ENCODE data around the gene GLDN. TPM values are rescaled to one million over a fixed set of nuclear protein-coding genes. Genes with fewer than 3 reads are reported as not detected.

Gene GLDN
- total RNA-seq, 4 donors from 2014 or later, result 68.6 to 85.4 (median 79.3) TPM

- DNase-seq (ENCODE audit: low spot score in 2 of 2), result no peak
- 61% methylated on average over 4 of the region's 4 CpGs for WGBS, 2 donors
- H3K4me1 ChIP-seq, result peaks cover 0 to 16% (median 4%) of the 10 kb centered on the region in 4 donors
- no peak overlapping the region for H3K27ac ChIP-seq
- H3K4me3 ChIP-seq, result no peak overlapping the region
- no peaks in the 10 kb centered on the region for H3K27me3 ChIP-seq
- H3K36me3 ChIP-seq, result no peaks in the 10 kb centered on the region
- no peaks in the 10 kb centered on the region for H3K9me3 ChIP-seq
- no peak for TF ChIP-seq POLR2A (IDR thresholded peaks at IDR 0.05)
These were observed 12.5 kb upstream of the GLDN start for GRCh38 chr15:51328926-51329325.

DNA sequence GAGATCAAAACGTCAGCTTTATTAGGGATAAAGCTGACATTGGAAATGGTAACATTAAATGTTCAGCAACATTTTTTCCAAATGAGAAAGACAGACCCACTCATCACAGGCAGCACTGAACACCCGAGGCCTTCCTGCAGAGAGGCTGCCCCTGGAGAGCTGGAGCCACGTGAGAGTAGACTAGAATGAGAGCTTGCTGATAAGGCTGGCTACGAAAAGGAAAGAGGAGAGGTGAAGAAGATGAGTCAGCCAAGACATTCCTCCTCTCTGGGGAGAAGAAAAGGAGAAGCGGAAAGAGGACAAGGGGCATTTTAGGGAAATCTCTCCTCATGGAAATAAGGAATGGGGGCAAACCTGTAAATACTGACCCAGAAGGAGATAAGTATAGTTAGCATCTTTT is 10.3 kb upstream of the GLDN start:
- no peak overlapping the region for H3K27ac ChIP-seq
- no peaks in the 10 kb centered on the region for H3K36me3 ChIP-seq
- DNase-seq (ENCODE audit: low spot score in 2 of 2), result no peak
- H3K4me3 ChIP-seq, result no peak overlapping the region
- TF ChIP-seq EP300 (IDR thresholded peaks at IDR 0.05), result no peak
- TF ChIP-seq, protein P1, sequence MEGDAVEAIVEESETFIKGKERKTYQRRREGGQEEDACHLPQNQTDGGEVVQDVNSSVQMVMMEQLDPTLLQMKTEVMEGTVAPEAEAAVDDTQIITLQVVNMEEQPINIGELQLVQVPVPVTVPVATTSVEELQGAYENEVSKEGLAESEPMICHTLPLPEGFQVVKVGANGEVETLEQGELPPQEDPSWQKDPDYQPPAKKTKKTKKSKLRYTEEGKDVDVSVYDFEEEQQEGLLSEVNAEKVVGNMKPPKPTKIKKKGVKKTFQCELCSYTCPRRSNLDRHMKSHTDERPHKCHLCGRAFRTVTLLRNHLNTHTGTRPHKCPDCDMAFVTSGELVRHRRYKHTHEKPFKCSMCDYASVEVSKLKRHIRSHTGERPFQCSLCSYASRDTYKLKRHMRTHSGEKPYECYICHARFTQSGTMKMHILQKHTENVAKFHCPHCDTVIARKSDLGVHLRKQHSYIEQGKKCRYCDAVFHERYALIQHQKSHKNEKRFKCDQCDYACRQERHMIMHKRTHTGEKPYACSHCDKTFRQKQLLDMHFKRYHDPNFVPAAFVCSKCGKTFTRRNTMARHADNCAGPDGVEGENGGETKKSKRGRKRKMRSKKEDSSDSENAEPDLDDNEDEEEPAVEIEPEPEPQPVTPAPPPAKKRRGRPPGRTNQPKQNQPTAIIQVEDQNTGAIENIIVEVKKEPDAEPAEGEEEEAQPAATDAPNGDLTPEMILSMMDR (IDR thresholded peaks at IDR 0.05), result no peak
- TF ChIP-seq POLR2A (IDR thresholded peaks at IDR 0.05), result no peak
- H3K9me3 ChIP-seq, result no peaks in the 10 kb centered on the region
- H3K4me1 ChIP-seq, result peaks cover 0 to 22% (median 8%) of the 10 kb centered on the region in 4 donors
- H3K27me3 ChIP-seq, result no peaks in the 10 kb centered on the region
- 67 to 72% methylated on average over 5 of the region's 5 CpGs for WGBS, 2 donors

GRCh38 chr15:51332206-51333147 is 9.0 kb upstream of the GLDN start:
- H3K27ac ChIP-seq, result peak overlapping the region in 1 of 4 donors; percentile 34
- DNase-seq (ENCODE audit: low spot score in 2 of 2), result no peak
- no peak overlapping the region for H3K4me3 ChIP-seq
- no peaks in the 10 kb centered on the region for H3K9me3 ChIP-seq
- WGBS, 2 donors, result 69 to 70% methylated on average over 4 of the region's 4 CpGs
- H3K27me3 ChIP-seq, result no peaks in the 10 kb centered on the region
- H3K4me1 ChIP-seq, result peaks cover 0 to 25% (median 8%) of the 10 kb centered on the region in 4 donors
- no peaks in the 10 kb centered on the region for H3K36me3 ChIP-seq
- TF ChIP-seq, protein P1 (IDR thresholded peaks at IDR 0.05), result no peak
- no peak for TF ChIP-seq POLR2A (IDR thresholded peaks at IDR 0.05)
- peak; percentile 33 to 83 for TF ChIP-seq EP300 (IDR thresholded peaks at IDR 0.05)

- H3K27me3 ChIP-seq, result no peaks in the 10 kb centered on the region
- WGBS, 2 donors, result 76 to 94% methylated on average over 2 of the region's 2 CpGs
- H3K4me3 ChIP-seq, result no peak overlapping the region
- DNase-seq (ENCODE audit: low spot score in 2 of 2), result no peak
- no peaks in the 10 kb centered on the region for H3K36me3 ChIP-seq
- peaks cover 0 to 25% (median 8%) of the 10 kb centered on the region in 4 donors for H3K4me1 ChIP-seq
- TF ChIP-seq POLR2A (IDR thresholded peaks at IDR 0.05) (no peak), EP300 (IDR thresholded peaks at IDR 0.05) (no peak)
- TF ChIP-seq, protein P1 (IDR thresholded peaks at IDR 0.05), result no peak
- peak overlapping the region in 1 of 4 donors; percentile 34 for H3K27ac ChIP-seq
- no peaks in the 10 kb centered on the region for H3K9me3 ChIP-seq
These were observed 7.9 kb upstream of the GLDN start for GRCh38 chr15:51333571-51333970.

DNA sequence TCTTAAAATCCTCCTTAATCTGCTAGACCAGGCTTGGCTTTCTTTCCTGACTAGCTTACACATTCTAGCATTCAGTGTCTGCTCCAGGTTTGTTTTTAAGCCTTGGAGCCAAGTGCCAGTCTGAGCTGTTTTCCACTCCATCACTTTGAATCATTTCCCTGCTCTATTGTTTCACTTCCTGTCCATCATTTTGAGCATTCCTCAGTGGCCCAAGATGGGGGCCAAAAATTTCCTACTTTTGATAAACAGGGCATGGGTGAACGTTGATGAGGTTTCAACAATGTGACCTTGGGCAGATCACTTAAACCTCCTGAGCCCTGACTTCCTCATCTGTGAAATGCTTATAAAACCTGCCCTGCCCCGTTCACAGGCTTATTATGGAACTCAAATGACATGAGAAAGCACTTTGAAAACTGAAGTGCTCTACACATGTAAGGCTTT is 7.4 kb upstream of the GLDN start:
- DNase-seq (ENCODE audit: low spot score in 2 of 2), result no peak
- peak overlapping the region in 1 of 4 donors; percentile 34 for H3K27ac ChIP-seq
- WGBS, 2 donors, result 14 to 22% methylated on average over 2 of the region's 2 CpGs
- H3K27me3 ChIP-seq, result no peaks in the 10 kb centered on the region
- no peak overlapping the region for H3K4me3 ChIP-seq
- H3K36me3 ChIP-seq, result no peaks in the 10 kb centered on the region
- H3K4me1 ChIP-seq, result peaks cover 0 to 25% (median 8%) of the 10 kb centered on the region in 4 donors
- TF ChIP-seq EP300 (IDR thresholded peaks at IDR 0.05) (no peak), POLR2A (IDR thresholded peaks at IDR 0.05) (no peak)
- TF ChIP-seq, protein P1 (IDR thresholded peaks at IDR 0.05), result no peak
- no peaks in the 10 kb centered on the region for H3K9me3 ChIP-seq

Measured in tibial nerve (tissue), 4 donors.